H1 (cell line): ENCODE measurements around the gene COL25A1. TPM values are rescaled to one million over a fixed set of nuclear protein-coding genes. Genes with fewer than 3 reads are reported as not detected.

Experiments
- GABPA ChIP-seq: IDR thresholded peaks from 2 replicates; pipeline ENCODE4 v1.6.1; 2011; ENCODE audit warnings: mild to moderate bottlenecking, low read length, moderate library complexity, borderline replicate concordance; ENCODE audit not compliant: insufficient read depth
- KDM5A ChIP-seq: fragments of 200-600 bp; IDR thresholded peaks from 2 replicates; pipeline ENCODE4 v1.7.1; 2012; ENCODE audit warnings: mild to moderate bottlenecking, low read length, inconsistent platforms, mixed read lengths
- NANOG ChIP-seq: IDR thresholded peaks from 2 replicates; pipeline ENCODE4 v1.6.1; 2011; ENCODE audit warnings: low read length, low read depth, mild to moderate bottlenecking, inconsistent platforms; ENCODE audit not compliant: insufficient read depth, poor library complexity, severe bottlenecking
- POLR2A ChIP-seq, 2 experiments: IDR thresholded peaks; 1 replicate in 1 of 2; 2 replicates in 1 of 2; pipeline ENCODE4 v1.6.1; 2011; ENCODE audit warnings: low read depth in 2 of 2, low read length in 2 of 2, mild to moderate bottlenecking in 2 of 2; ENCODE audit errors: control extremely low read depth in 1 of 2
- POU5F1 ChIP-seq: IDR thresholded peaks from 2 replicates; pipeline ENCODE4 v1.6.1; 2011; ENCODE audit warnings: low read depth, mild to moderate bottlenecking, low read length, moderate library complexity
- SIRT6 ChIP-seq: IDR thresholded peaks from one replicate; pipeline ENCODE4 v1.7.1; 2012; ENCODE audit warnings: low read length, inconsistent platforms
- polyA plus RNA-seq, 7 experiments: library from polyadenylated mRNA; depleted of rRNA in 3 of 7; stranded (reverse) in 5 of 7; unstranded in 2 of 7; fragments of >200 nt in 5 of 7; fragments of 200-250 nt in 2 of 7; gene quantifications; 1 replicate in 5 of 7; 2 replicates in 1 of 7; 4 replicates in 1 of 7; pipeline versions ENCODE4 v1.2.1 to v1.2.3, GENCODE V29; 2011 to 2013; ENCODE audit warnings: missing spikeins in 2 of 7, mixed read lengths in 2 of 7
- total RNA-seq: library from RNA; stranded (reverse); fragmentation: NEBNext Ultra II Directional; extraction: Animal tissue kit (Norgen Biotek cat#: 25700); gene quantifications from 2 replicates; pipeline ENCODE4 v1.2.1, GENCODE V29; 2021
- TF ChIP-seq, protein P1 (sequence below): fragments of 300-600 bp; sonication (generic); IDR thresholded peaks from 2 replicates; pipeline ENCODE4 v1.7.1; 2012; ENCODE audit warnings: low read length, moderate library complexity, mild to moderate bottlenecking, inconsistent platforms; ENCODE audit not compliant: insufficient replicate concordance
- TF ChIP-seq, protein P2 (sequence below): IDR thresholded peaks from 2 replicates; pipeline ENCODE4 v1.6.1; 2012; ENCODE audit warnings: inconsistent platforms
- TF ChIP-seq, protein P3 (sequence below), 3 experiments: IDR thresholded peaks; 1 replicate in 2 of 3; 2 replicates in 1 of 3; pipeline versions ENCODE4 v1.5.1 to v1.6.1; 2011; ENCODE audit warnings: low read length in 3 of 3, mild to moderate bottlenecking in 3 of 3, inconsistent platforms in 2 of 3, low read depth in 1 of 3, moderate library complexity in 1 of 3; ENCODE audit not compliant: insufficient read depth in 1 of 3; ENCODE audit errors: control extremely low read depth in 1 of 3

COL25A1 gene
- total and polyA plus RNA-seq, 2 of the 8 experiments (the other 6 are each of a cell fraction or from before 2014, with no cell fraction given), result 1.1 to 8.3 TPM

DNA sequence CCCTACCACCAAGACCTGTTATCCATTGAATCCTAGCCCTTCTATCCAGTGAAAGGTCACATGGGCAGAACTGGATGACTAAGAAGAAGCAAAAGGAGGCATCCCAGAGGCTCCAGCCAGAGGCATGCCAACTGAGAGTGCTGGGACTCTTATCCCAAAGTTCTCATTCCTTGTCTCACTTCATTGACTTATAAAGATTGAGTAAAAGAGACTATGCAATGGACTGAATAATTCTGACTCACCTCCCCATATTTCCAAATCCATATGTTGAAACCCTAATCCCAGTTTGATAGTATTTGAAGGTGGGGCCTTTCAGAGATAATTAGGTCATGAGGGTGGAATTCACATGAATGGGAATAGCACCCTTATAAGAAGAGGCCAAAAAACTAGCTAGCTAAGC, 131.4 kb downstream of the COL25A1 start (continued):
- TF ChIP-seq, protein P1, sequence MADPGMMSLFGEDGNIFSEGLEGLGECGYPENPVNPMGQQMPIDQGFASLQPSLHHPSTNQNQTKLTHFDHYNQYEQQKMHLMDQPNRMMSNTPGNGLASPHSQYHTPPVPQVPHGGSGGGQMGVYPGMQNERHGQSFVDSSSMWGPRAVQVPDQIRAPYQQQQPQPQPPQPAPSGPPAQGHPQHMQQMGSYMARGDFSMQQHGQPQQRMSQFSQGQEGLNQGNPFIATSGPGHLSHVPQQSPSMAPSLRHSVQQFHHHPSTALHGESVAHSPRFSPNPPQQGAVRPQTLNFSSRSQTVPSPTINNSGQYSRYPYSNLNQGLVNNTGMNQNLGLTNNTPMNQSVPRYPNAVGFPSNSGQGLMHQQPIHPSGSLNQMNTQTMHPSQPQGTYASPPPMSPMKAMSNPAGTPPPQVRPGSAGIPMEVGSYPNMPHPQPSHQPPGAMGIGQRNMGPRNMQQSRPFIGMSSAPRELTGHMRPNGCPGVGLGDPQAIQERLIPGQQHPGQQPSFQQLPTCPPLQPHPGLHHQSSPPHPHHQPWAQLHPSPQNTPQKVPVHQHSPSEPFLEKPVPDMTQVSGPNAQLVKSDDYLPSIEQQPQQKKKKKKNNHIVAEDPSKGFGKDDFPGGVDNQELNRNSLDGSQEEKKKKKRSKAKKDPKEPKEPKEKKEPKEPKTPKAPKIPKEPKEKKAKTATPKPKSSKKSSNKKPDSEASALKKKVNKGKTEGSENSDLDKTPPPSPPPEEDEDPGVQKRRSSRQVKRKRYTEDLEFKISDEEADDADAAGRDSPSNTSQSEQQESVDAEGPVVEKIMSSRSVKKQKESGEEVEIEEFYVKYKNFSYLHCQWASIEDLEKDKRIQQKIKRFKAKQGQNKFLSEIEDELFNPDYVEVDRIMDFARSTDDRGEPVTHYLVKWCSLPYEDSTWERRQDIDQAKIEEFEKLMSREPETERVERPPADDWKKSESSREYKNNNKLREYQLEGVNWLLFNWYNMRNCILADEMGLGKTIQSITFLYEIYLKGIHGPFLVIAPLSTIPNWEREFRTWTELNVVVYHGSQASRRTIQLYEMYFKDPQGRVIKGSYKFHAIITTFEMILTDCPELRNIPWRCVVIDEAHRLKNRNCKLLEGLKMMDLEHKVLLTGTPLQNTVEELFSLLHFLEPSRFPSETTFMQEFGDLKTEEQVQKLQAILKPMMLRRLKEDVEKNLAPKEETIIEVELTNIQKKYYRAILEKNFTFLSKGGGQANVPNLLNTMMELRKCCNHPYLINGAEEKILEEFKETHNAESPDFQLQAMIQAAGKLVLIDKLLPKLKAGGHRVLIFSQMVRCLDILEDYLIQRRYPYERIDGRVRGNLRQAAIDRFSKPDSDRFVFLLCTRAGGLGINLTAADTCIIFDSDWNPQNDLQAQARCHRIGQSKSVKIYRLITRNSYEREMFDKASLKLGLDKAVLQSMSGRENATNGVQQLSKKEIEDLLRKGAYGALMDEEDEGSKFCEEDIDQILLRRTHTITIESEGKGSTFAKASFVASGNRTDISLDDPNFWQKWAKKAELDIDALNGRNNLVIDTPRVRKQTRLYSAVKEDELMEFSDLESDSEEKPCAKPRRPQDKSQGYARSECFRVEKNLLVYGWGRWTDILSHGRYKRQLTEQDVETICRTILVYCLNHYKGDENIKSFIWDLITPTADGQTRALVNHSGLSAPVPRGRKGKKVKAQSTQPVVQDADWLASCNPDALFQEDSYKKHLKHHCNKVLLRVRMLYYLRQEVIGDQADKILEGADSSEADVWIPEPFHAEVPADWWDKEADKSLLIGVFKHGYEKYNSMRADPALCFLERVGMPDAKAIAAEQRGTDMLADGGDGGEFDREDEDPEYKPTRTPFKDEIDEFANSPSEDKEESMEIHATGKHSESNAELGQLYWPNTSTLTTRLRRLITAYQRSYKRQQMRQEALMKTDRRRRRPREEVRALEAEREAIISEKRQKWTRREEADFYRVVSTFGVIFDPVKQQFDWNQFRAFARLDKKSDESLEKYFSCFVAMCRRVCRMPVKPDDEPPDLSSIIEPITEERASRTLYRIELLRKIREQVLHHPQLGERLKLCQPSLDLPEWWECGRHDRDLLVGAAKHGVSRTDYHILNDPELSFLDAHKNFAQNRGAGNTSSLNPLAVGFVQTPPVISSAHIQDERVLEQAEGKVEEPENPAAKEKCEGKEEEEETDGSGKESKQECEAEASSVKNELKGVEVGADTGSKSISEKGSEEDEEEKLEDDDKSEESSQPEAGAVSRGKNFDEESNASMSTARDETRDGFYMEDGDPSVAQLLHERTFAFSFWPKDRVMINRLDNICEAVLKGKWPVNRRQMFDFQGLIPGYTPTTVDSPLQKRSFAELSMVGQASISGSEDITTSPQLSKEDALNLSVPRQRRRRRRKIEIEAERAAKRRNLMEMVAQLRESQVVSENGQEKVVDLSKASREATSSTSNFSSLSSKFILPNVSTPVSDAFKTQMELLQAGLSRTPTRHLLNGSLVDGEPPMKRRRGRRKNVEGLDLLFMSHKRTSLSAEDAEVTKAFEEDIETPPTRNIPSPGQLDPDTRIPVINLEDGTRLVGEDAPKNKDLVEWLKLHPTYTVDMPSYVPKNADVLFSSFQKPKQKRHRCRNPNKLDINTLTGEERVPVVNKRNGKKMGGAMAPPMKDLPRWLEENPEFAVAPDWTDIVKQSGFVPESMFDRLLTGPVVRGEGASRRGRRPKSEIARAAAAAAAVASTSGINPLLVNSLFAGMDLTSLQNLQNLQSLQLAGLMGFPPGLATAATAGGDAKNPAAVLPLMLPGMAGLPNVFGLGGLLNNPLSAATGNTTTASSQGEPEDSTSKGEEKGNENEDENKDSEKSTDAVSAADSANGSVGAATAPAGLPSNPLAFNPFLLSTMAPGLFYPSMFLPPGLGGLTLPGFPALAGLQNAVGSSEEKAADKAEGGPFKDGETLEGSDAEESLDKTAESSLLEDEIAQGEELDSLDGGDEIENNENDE, result no peak
- TF ChIP-seq NANOG, result no peak
- TF ChIP-seq, protein P2, sequence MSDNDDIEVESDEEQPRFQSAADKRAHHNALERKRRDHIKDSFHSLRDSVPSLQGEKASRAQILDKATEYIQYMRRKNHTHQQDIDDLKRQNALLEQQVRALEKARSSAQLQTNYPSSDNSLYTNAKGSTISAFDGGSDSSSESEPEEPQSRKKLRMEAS, result no peak
- no peak for TF ChIP-seq POU5F1
- TF ChIP-seq SIRT6, result no peak
- TF ChIP-seq, protein P3, sequence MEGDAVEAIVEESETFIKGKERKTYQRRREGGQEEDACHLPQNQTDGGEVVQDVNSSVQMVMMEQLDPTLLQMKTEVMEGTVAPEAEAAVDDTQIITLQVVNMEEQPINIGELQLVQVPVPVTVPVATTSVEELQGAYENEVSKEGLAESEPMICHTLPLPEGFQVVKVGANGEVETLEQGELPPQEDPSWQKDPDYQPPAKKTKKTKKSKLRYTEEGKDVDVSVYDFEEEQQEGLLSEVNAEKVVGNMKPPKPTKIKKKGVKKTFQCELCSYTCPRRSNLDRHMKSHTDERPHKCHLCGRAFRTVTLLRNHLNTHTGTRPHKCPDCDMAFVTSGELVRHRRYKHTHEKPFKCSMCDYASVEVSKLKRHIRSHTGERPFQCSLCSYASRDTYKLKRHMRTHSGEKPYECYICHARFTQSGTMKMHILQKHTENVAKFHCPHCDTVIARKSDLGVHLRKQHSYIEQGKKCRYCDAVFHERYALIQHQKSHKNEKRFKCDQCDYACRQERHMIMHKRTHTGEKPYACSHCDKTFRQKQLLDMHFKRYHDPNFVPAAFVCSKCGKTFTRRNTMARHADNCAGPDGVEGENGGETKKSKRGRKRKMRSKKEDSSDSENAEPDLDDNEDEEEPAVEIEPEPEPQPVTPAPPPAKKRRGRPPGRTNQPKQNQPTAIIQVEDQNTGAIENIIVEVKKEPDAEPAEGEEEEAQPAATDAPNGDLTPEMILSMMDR (IDR thresholded peaks at IDR 0.05; ENCODE audit: control extremely low read depth in 1 of 3, insufficient read depth in 1 of 3, low read depth in 1 of 3, low read length in 3 of 3), result no peak
- no peak for TF ChIP-seq KDM5A
- TF ChIP-seq GABPA, result no peak
- no peak for TF ChIP-seq POLR2A (IDR thresholded peaks at IDR 0.05; ENCODE audit: control extremely low read depth in 1 of 2, low read depth in 2 of 2, low read length in 2 of 2)
